Measurements from ENCODE around the gene NCLN.

Gene NCLN

DNA sequence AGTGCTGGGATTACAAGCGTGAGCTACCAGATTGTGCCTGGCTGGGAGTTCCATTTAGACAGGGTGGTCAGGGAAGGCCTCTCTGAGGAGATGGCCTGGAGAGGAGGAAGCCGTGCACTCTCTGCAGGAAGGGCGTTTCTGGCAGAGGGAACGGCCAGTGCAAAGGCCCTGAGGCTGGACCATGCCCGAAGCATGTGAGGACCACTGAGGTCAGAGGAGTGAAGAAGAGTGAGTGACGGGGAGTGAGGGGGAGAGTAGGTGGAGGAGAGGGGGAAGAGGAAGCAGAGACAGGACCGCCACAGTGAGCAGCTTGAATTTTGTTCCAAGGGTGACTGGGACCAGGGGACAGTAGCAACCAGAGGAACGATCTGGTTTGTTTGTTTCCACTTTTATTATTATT, 71.3 kb downstream of the NCLN start:
- TF ChIP-seq YY1 (IDR thresholded peaks at IDR 0.05; ENCODE audit: insufficient read depth, insufficient read length) (no peak), ZNF274 (IDR thresholded peaks at IDR 0.05; ENCODE audit: low read depth, low read length) (no peak), SUZ12 (IDR thresholded peaks at IDR 0.05; ENCODE audit: extremely low read depth, insufficient read depth, insufficient read length) (no peak)
- no peak for DNase-seq (ENCODE audit: low read depth, low spot score)

More for the DNA sequence above, 71.3 kb downstream of the NCLN start:
- Histone ChIP-seq H3K4me3 (ENCODE audit: insufficient read length, low read depth) (no peak overlapping the region), H3K27me3 (ENCODE audit: insufficient read depth, insufficient read length) (no peaks in the 10 kb centered on the region), H3K9ac (ENCODE audit: insufficient read length, low read depth) (no peak overlapping the region), H3K9me3 (ENCODE audit: insufficient read depth, low read length) (peaks cover 7% of the 10 kb centered on the region; the same call in 1 of the 2 replicates), H3K36me3 (ENCODE audit: insufficient read depth, insufficient read length, low read length) (no peaks in the 10 kb centered on the region), H3K4me1 (ENCODE audit: insufficient read depth, insufficient read length) (no peaks in the 10 kb centered on the region)

Data from NT2/D1 (cell line).